Measurements from ENCODE around the gene F9.

The F9 gene

DNA sequence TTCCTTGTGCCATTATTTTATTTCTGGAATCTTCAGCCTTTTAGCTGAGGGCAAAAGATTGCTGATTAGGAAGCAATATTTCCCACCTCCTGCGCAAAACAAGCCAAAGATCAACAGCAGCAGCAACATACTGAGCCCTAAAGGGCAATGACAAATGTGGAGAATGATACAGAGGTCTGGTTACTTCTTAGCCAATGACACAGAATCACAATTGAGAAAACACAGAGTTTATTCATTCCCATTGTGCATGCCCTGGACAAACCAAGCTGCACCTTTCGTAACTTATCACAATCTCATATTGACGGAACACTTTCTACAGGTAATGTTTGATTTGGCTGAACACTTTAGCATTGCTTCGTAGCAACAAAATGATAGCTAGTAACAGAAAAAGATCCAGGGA lies 13.4 kb downstream of the F9 start:
- Histone ChIP-seq H3K4me1 (ENCODE audit: control insufficient read depth, insufficient read depth, low read depth, low read length) (no peaks in the 10 kb centered on the region), H3K4ac (ENCODE audit: low read depth in 1 of 2, low read length in 2 of 2) (no peak overlapping the region), H4K91ac (ENCODE audit: low read length) (no peak overlapping the region)

DNA sequence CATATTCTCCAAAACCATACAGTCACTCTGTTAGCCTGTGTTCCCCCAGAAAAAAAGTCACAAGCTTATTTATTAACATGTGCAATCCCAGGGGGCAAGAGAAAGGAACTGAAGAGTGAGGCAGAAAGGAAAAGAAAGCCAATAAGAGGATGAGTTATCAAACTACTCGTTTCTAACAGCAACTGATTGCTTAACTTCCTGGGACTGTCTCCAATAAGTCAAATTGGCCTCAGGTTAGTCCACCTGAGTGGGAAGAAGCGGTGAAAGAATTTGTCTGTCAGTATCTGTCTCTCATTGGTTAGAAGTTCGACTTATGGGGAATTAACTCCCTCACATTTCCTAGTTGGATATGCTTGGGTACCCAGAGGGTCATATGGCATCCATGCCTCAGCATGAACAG lies 14.1 kb downstream of the F9 start:
- no peak overlapping the region for H4K8ac ChIP-seq (ENCODE audit: low read length)
- H2BK15ac ChIP-seq (ENCODE audit: low read depth, poor library complexity, severe bottlenecking) = no peak overlapping the region
- no peak overlapping the region for H3K23ac ChIP-seq (ENCODE audit: low read length in 2 of 2)
- H2BK120ac ChIP-seq (ENCODE audit: low read depth, low read length) = no peak overlapping the region
- H3K4me1 ChIP-seq (ENCODE audit: control insufficient read depth, insufficient read depth, low read depth, low read length) = no peaks in the 10 kb centered on the region
- H3K18ac ChIP-seq (ENCODE audit: low read depth in 1 of 2, low read length in 2 of 2) = no peak overlapping the region
- 50% methylated on average over 1 of the region's 3 CpGs for WGBS
- H3K14ac ChIP-seq (ENCODE audit: low read length in 2 of 2) = no peak overlapping the region
- H3K79me1 ChIP-seq (replicated peaks; ENCODE audit: low read length, poor library complexity, severe bottlenecking) = no peaks in the 10 kb centered on the region
- no peak overlapping the region for H2AFZ ChIP-seq (ENCODE audit: low read depth, low read length)
- no peaks in the 10 kb centered on the region for H3K27me3 ChIP-seq (ENCODE audit: control insufficient read depth in 1 of 2, insufficient read depth in 1 of 2, low read length in 2 of 2)
- no peak overlapping the region for H3K9ac ChIP-seq (ENCODE audit: low read length)
- no peaks in the 10 kb centered on the region for H3K36me3 ChIP-seq (ENCODE audit: control insufficient read depth in 1 of 2, insufficient read depth in 2 of 2, low read depth in 1 of 2, low read length in 2 of 2)
- H3K4me3 ChIP-seq (ENCODE audit: insufficient read depth in 1 of 2, low read depth in 1 of 2, low read length in 2 of 2) = no peak overlapping the region
- no peaks in the 10 kb centered on the region for H3K9me3 ChIP-seq (ENCODE audit: control insufficient read depth, low read length)
- H3K4ac ChIP-seq (ENCODE audit: low read depth in 1 of 2, low read length in 2 of 2) = no peak overlapping the region
- H3K4me2 ChIP-seq (ENCODE audit: low read length, poor library complexity, severe bottlenecking) = no peak overlapping the region
- H2AK5ac ChIP-seq (ENCODE audit: low read length, severe bottlenecking) = no peak overlapping the region
- H4K91ac ChIP-seq (ENCODE audit: low read length) = no peak overlapping the region
- no peak overlapping the region for H2BK5ac ChIP-seq (ENCODE audit: low read depth, low read length, poor library complexity, severe bottlenecking)
- no peak for DNase-seq
- no peak overlapping the region for H3K27ac ChIP-seq (ENCODE audit: low read length, poor library complexity, severe bottlenecking)
- H2BK12ac ChIP-seq (ENCODE audit: low read length in 2 of 2) = no peak overlapping the region

More for the DNA sequence above, 13.4 kb downstream of the F9 start:
- Histone ChIP-seq H3K79me1 (replicated peaks; ENCODE audit: low read length, poor library complexity, severe bottlenecking) (no peaks in the 10 kb centered on the region), H2BK5ac (ENCODE audit: low read depth, low read length, poor library complexity, severe bottlenecking) (no peak overlapping the region), H3K9me3 (ENCODE audit: control insufficient read depth, low read length) (no peaks in the 10 kb centered on the region), H3K18ac (ENCODE audit: low read depth in 1 of 2, low read length in 2 of 2) (no peak overlapping the region), H4K8ac (ENCODE audit: low read length) (no peak overlapping the region), H3K27ac (ENCODE audit: low read length, poor library complexity, severe bottlenecking) (no peak overlapping the region), H3K36me3 (ENCODE audit: control insufficient read depth in 1 of 2, insufficient read depth in 2 of 2, low read depth in 1 of 2, low read length in 2 of 2) (no peaks in the 10 kb centered on the region), H2BK12ac (ENCODE audit: low read length in 2 of 2) (no peak overlapping the region), H3K4me3 (ENCODE audit: insufficient read depth in 1 of 2, low read depth in 1 of 2, low read length in 2 of 2) (no peak overlapping the region), H3K9ac (ENCODE audit: low read length) (no peak overlapping the region), H3K4me2 (ENCODE audit: low read length, poor library complexity, severe bottlenecking) (no peak overlapping the region), H2AK5ac (ENCODE audit: low read length, severe bottlenecking) (no peak overlapping the region), H3K23ac (ENCODE audit: low read length in 2 of 2) (no peak overlapping the region), H3K14ac (ENCODE audit: low read length in 2 of 2) (no peak overlapping the region), H3K27me3 (ENCODE audit: control insufficient read depth in 1 of 2, insufficient read depth in 1 of 2, low read length in 2 of 2) (no peaks in the 10 kb centered on the region), H2AFZ (ENCODE audit: low read depth, low read length) (no peak overlapping the region), H2BK15ac (ENCODE audit: low read depth, poor library complexity, severe bottlenecking) (no peak overlapping the region), H2BK120ac (ENCODE audit: low read depth, low read length) (no peak overlapping the region)
- WGBS = no CpG with 5 or more reads among the region's 4 CpGs
- DNase-seq = no peak

DNA sequence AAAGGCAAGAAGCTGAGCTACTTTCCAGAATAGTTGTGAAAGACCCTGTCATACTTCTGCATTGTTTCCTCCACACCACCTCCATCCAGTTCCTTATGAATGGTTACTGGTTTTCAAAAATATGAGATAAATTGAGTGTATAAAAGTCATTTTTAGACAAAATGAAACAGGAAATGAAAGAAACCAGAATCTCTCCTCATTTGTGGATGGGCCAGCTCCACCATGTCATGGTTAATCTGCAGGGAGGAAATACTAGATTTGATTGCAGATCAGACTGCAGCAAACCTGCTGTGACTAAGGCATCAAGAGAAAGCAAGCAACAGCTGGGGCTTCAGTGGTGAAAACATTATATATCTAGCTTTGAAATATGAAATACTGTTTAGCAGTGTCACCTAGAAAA lies 23.8 kb downstream of the F9 start:
- Histone ChIP-seq H2AK5ac (ENCODE audit: low read length, severe bottlenecking) (no peak overlapping the region), H3K36me3 (ENCODE audit: control insufficient read depth in 1 of 2, insufficient read depth in 2 of 2, low read depth in 1 of 2, low read length in 2 of 2) (no peaks in the 10 kb centered on the region), H3K23ac (ENCODE audit: low read length in 2 of 2) (no peak overlapping the region), H3K79me1 (replicated peaks; ENCODE audit: low read length, poor library complexity, severe bottlenecking) (no peaks in the 10 kb centered on the region), H3K27ac (ENCODE audit: low read length, poor library complexity, severe bottlenecking) (no peak overlapping the region), H2BK12ac (ENCODE audit: low read length in 2 of 2) (no peak overlapping the region), H3K18ac (ENCODE audit: low read depth in 1 of 2, low read length in 2 of 2) (no peak overlapping the region), H2BK120ac (ENCODE audit: low read depth, low read length) (no peak overlapping the region), H3K4me2 (ENCODE audit: low read length, poor library complexity, severe bottlenecking) (no peak overlapping the region), H3K14ac (ENCODE audit: low read length in 2 of 2) (no peak overlapping the region), H3K9me3 (ENCODE audit: control insufficient read depth, low read length) (no peaks in the 10 kb centered on the region), H3K27me3 (ENCODE audit: control insufficient read depth in 1 of 2, insufficient read depth in 1 of 2, low read length in 2 of 2) (no peaks in the 10 kb centered on the region), H3K4ac (ENCODE audit: low read depth in 1 of 2, low read length in 2 of 2) (no peak overlapping the region), H4K91ac (ENCODE audit: low read length) (no peak overlapping the region), H2BK15ac (ENCODE audit: low read depth, poor library complexity, severe bottlenecking) (no peak overlapping the region), H3K9ac (ENCODE audit: low read length) (no peak overlapping the region), H2BK5ac (ENCODE audit: low read depth, low read length, poor library complexity, severe bottlenecking) (no peak overlapping the region), H4K8ac (ENCODE audit: low read length) (no peak overlapping the region), H3K4me1 (ENCODE audit: control insufficient read depth, insufficient read depth, low read depth, low read length) (no peaks in the 10 kb centered on the region), H3K4me3 (ENCODE audit: insufficient read depth in 1 of 2, low read depth in 1 of 2, low read length in 2 of 2) (no peak overlapping the region), H2AFZ (ENCODE audit: low read depth, low read length) (no peak overlapping the region)
- no peak for DNase-seq

DNA sequence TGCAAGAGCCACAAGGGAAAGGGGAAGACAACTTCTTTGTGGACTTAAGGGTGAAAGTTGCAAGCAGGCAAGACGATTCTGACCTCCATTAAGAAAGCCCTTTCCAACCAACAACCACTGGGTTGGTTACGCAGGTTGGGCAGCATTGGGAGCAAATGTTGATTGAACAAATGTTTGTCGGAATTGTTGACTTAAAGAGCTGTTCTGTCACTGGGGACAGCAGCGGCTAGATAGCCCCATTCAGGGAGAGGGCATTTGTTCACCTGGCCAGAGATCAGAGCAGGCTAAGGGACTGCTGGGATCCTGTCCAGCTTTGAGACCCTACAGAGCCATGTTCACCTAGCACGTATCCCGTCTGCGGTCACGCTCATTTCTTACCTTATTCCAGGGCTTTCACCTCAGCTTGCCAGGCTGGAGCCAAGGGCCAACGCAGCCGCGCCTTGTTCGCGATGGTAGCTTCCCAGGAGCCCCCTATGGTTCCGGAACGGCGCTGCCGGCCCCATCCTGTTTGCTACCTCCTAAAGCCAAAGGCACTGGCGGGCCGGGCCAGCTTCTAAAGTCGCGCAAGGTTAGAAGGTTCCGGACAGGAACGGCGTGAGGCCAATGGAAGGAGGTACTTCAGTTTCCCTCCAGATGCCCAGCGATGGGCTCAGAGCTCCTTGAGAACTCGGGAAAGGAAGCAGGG lies 24.6 kb downstream of the F9 start:
- DNase-seq = no peak
- H3K18ac ChIP-seq (ENCODE audit: low read depth in 1 of 2, low read length in 2 of 2) = no peak overlapping the region
- H3K9ac ChIP-seq (ENCODE audit: low read length) = no peak overlapping the region
- WGBS = 90% methylated on average over 24 of the region's 26 CpGs
- no peak overlapping the region for H4K8ac ChIP-seq (ENCODE audit: low read length)
- H2AK5ac ChIP-seq (ENCODE audit: low read length, severe bottlenecking) = no peak overlapping the region
- no peak overlapping the region for H2BK120ac ChIP-seq (ENCODE audit: low read depth, low read length)
- no peak overlapping the region for H3K4me2 ChIP-seq (ENCODE audit: low read length, poor library complexity, severe bottlenecking)
- H3K14ac ChIP-seq (ENCODE audit: low read length in 2 of 2) = no peak overlapping the region
- H3K36me3 ChIP-seq (ENCODE audit: control insufficient read depth in 1 of 2, insufficient read depth in 2 of 2, low read depth in 1 of 2, low read length in 2 of 2) = no peaks in the 10 kb centered on the region
- no peaks in the 10 kb centered on the region for H3K9me3 ChIP-seq (ENCODE audit: control insufficient read depth, low read length)
- no peak overlapping the region for H2BK12ac ChIP-seq (ENCODE audit: low read length in 2 of 2)
- no peak overlapping the region for H4K91ac ChIP-seq (ENCODE audit: low read length)
- no peak overlapping the region for H3K23ac ChIP-seq (ENCODE audit: low read length in 2 of 2)
- no peak overlapping the region for H2BK5ac ChIP-seq (ENCODE audit: low read depth, low read length, poor library complexity, severe bottlenecking)
- no peak overlapping the region for H2AFZ ChIP-seq (ENCODE audit: low read depth, low read length)
- no peak overlapping the region for H3K27ac ChIP-seq (ENCODE audit: low read length, poor library complexity, severe bottlenecking)
- no peaks in the 10 kb centered on the region for H3K27me3 ChIP-seq (ENCODE audit: control insufficient read depth in 1 of 2, insufficient read depth in 1 of 2, low read length in 2 of 2)
- no peak overlapping the region for H3K4ac ChIP-seq (ENCODE audit: low read depth in 1 of 2, low read length in 2 of 2)
- no peak overlapping the region for H2BK15ac ChIP-seq (ENCODE audit: low read depth, poor library complexity, severe bottlenecking)
- no peak overlapping the region for H3K4me3 ChIP-seq (ENCODE audit: insufficient read depth in 1 of 2, low read depth in 1 of 2, low read length in 2 of 2)
- H3K79me1 ChIP-seq (replicated peaks; ENCODE audit: low read length, poor library complexity, severe bottlenecking) = no peaks in the 10 kb centered on the region
- no peaks in the 10 kb centered on the region for H3K4me1 ChIP-seq (ENCODE audit: control insufficient read depth, insufficient read depth, low read depth, low read length)
